Heart right ventricle (tissue), 16 donors: Measurements from ENCODE around the gene DUS2. TPM values are rescaled to one million over a fixed set of nuclear protein-coding genes. Genes with fewer than 3 reads are reported as not detected.
"Not testable (repeated sequence)": the region's sequence is repeated elsewhere in the genome, so short reads cannot be mapped to it uniquely, and the experiment has no call there.

Experiments used
- ATAC-seq, 8 donors: fragments of 200-7000 bp; cut with Tn5 transposase; one replicate each; pipeline ENCODE4 v1.9.1; 2020; ENCODE audit warnings: mild to moderate bottlenecking in 8 of 8, moderate library complexity in 8 of 8, moderate number of reproducible peaks in 1 of 8
- DNase-seq, 2 donors: peaks; one replicate each; pipeline ENCODE4 v3.0.0-alpha.2; 2020
- H3K27ac ChIP-seq, 10 donors: fragments of 200-600 bp; sonication (generic) in 2 of 10; one replicate each; pipeline versions ENCODE4 v1.5.0 to v1.8.0; 2020 to 2022; ENCODE audit warnings: mild to moderate bottlenecking in 3 of 10
- H3K27me3 ChIP-seq, 7 donors: fragments of 200-600 bp; one replicate each; pipeline ENCODE4 v1.8.0; 2021 to 2022; ENCODE audit warnings: mild to moderate bottlenecking in 2 of 7
- H3K36me3 ChIP-seq, 9 donors: fragments of 200-600 bp; sonication (generic) in 1 of 9; one replicate each; pipeline versions ENCODE4 v1.5.0 to v1.8.0; 2020 to 2022; ENCODE audit warnings: mild to moderate bottlenecking in 2 of 9
- H3K4me1 ChIP-seq, 9 donors: fragments of 200-600 bp; sonication (generic) in 1 of 9; one replicate each; pipeline versions ENCODE4 v1.5.0 to v1.8.0; 2020 to 2022; ENCODE audit warnings: mild to moderate bottlenecking in 4 of 9
- H3K4me3 ChIP-seq, 10 donors: fragments of 200-600 bp; sonication (generic) in 2 of 10; one replicate each; pipeline versions ENCODE4 v1.5.0 to v1.8.0; 2020 to 2022; ENCODE audit warnings: mild to moderate bottlenecking in 7 of 10, moderate library complexity in 2 of 10
- H3K9me3 ChIP-seq, 11 donors: fragments of 200-600 bp in 10 of 11; sonication (generic) in 2 of 11; one replicate each; pipeline versions ENCODE4 v1.5.0 to v1.8.0; 2013 to 2022; ENCODE audit warnings: mild to moderate bottlenecking in 2 of 11, control low read depth in 1 of 11, moderate library complexity in 1 of 11
- CTCF ChIP-seq, 9 donors: fragments of 200-600 bp; sonication (generic) in 2 of 9; IDR thresholded peaks; one replicate each; pipeline versions ENCODE4 v1.5.0 to v1.8.0; 2021 to 2022; ENCODE audit warnings: antibody characterized with exemption in 9 of 9, mild to moderate bottlenecking in 5 of 9, moderate library complexity in 1 of 9
- WGBS, 2 donors: extraction: QIAGEN DNeasy Blood & Tissue Kit; methylation state at CpG; one replicate each; pipeline ENCODE4 v1.1.7; 2013; ENCODE audit warnings: inconsistent platforms in 1 of 2; 5-methylcytosine and 5-hydroxymethylcytosine counted together
- intact Hi-C, 10 donors: fragments of 100-400 bp; cut with DNase I; formaldehyde crosslinking; loops; one replicate each; pipeline versions ENCODE4 v1.11.1 to v1.14.2; 2022
- polyA plus RNA-seq, 2 donors: library from polyadenylated mRNA; stranded (reverse); fragments of 200-250 nt; gene quantifications; one replicate each; pipeline ENCODE4 v1.2.3, GENCODE V29; 2013
- total RNA-seq, 10 donors: library from RNA; stranded (reverse); fragmentation: NEBNext Ultra II Directional in 3 of 10; extraction: Animal tissue kit (Norgen Biotek cat#: 25700) in 3 of 10; gene quantifications; one replicate each; pipeline versions ENCODE4 v1.2.1 to v1.2.4, GENCODE V29; 2021 to 2023
- donor health status: Arrhythmogenic right ventricular cardiomyopathy.
- donor health status: ischemic (EF 13 %, LVEDD 7.1; RV severe dilation, severe dysfunction).
- donor health status: healthy with polysubstance abuse.
- donor health status: DM: no; HTN: yes; CAD: no.
- donor health status: DM: no; HTN: no; CAD: no.
- donor health status: ischemic (EF 25% LVEDD 6.9; RV normal size, moderate dysfunction).
- donor health status: ischemic (EF 25% LVEDD 5.7; RV mildly dilated, moderate dysfunction).
- donor health status: healthy.
- donor health status: DM: yes; HTN: yes; CAD: no.
- donor health status: Ischemic cardiomyopathy.
- donor health status: ischemic (EF 35%, LVEDD 5.7; RV mildly dilated, moderate dysfunction).
- donor health status: nonischemic (EF 11% LVEDD 7.7; RV severe dilation, severe dysfunction).
- donor health status: DM: yes; HTN: yes; CAD: no.
- donor health status: PGD.
- donor health status: ischemic (EF 29% LVEDD 5.4; RV normal size, mild dysfunction).
- donor health status: nonischemic (EF 23%, LVEDD 6.1; RV moderate dilation, normal function).

The DUS2 gene
- total and polyA plus RNA-seq, 12 donors, result 4.2 to 13.1 (median 7.2) TPM

DNA sequence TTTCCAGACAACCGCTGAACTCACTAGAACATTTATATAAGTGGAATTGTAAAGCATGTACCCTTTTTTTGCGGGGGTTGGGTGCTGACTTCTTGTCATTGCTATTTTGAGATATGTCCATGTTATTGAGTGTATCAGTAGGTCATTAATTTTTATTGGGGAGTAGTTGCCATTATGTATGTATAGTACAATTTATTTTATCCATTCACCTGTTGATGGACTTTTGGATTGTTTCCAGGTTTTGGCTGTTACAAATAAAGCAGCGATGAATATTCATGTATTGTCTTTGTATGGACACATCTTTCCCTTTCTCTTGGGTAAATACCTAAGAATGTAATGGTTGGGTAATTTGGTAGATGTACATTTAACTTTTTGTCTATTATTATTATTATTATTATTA lies 74.8 kb downstream of the DUS2 start:
- DNase-seq (no peak), ATAC-seq (no peak)
- peaks cover 0 to 48% (median 22%) of the 10 kb centered on the region in 9 donors for H3K4me1 ChIP-seq
- 91 to 92% methylated on average over 3 of the region's 3 CpGs for WGBS, 2 donors
- no peaks in the 10 kb centered on the region for H3K27me3 ChIP-seq
- H3K27ac ChIP-seq, result no peak overlapping the region
- no peaks in the 10 kb centered on the region for H3K9me3 ChIP-seq
- intact Hi-C loops, result loop anchor here in 3 of 10 donors (10.0 kb wide), 3 partner anchors 47 to 127 kb away; no protein-coding TSS in a partner anchor
- H3K4me3 ChIP-seq, result no peak overlapping the region
- peaks cover 0 to 7% (median 0%) of the 10 kb centered on the region in 9 donors for H3K36me3 ChIP-seq
- TF ChIP-seq CTCF (IDR thresholded peaks at IDR 0.05), result no peak

- Histone ChIP-seq H3K36me3 (peaks cover 0 to 7% (median 0%) of the 10 kb centered on the region in 9 donors), H3K4me1 (peaks cover 0 to 39% (median 6%) of the 10 kb centered on the region in 9 donors), H3K27ac (no peak overlapping the region)
Observed at GRCh38 chr16:68100488-68100887, 77.4 kb downstream of the DUS2 start.

DNA sequence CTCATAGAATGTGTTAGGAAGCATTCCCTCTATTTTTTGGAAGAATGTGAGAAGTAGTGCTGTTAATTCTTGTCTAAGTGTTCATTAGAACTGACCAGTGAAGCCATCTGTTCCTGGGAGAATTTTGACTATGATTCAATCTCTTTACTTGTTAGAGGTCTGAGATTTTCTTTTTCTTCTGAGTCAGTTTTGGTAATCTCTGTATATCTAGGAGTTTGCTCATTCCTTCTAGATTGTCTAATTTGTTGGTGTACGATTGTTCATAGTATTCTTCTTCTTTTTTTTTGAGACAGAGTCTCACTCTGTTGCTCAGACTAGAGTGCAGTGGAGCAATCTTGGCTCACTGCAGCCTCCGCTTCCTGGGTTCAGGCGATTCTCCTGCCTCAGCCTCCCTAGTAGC lies 82.5 kb downstream of the DUS2 start:
- Histone ChIP-seq H3K9me3 (peaks cover 0 to 44% (median 15%) of the 10 kb centered on the region in 11 donors), H3K4me3 (no peak overlapping the region), H3K4me1 (peaks cover 0 to 17% (median 0%) of the 10 kb centered on the region in 9 donors), H3K27me3 (no peaks in the 10 kb centered on the region), H3K27ac (no peak overlapping the region), H3K36me3 (no peaks in the 10 kb centered on the region)
- TF ChIP-seq CTCF (IDR thresholded peaks at IDR 0.05), result no peak
- 95 to 97% methylated on average over 3 of the region's 3 CpGs for WGBS, 2 donors
- DNase-seq (no peak), ATAC-seq (no peak)
- intact Hi-C loops, result no loop called here

More at GRCh38 chr16:68100488-68100887, 77.4 kb downstream of the DUS2 start:
- H3K4me3 ChIP-seq, result no peak overlapping the region
- WGBS, 2 donors, result 90 to 91% methylated on average over 4 of the region's 4 CpGs
- intact Hi-C loops, result no loop called here
- H3K9me3 ChIP-seq, result peaks cover 0 to 11% (median 0%) of the 10 kb centered on the region in 11 donors
- no peak for ATAC-seq
- H3K27me3 ChIP-seq, result no peaks in the 10 kb centered on the region
- TF ChIP-seq CTCF (IDR thresholded peaks at IDR 0.05), result no peak
- no peak for DNase-seq

DNA sequence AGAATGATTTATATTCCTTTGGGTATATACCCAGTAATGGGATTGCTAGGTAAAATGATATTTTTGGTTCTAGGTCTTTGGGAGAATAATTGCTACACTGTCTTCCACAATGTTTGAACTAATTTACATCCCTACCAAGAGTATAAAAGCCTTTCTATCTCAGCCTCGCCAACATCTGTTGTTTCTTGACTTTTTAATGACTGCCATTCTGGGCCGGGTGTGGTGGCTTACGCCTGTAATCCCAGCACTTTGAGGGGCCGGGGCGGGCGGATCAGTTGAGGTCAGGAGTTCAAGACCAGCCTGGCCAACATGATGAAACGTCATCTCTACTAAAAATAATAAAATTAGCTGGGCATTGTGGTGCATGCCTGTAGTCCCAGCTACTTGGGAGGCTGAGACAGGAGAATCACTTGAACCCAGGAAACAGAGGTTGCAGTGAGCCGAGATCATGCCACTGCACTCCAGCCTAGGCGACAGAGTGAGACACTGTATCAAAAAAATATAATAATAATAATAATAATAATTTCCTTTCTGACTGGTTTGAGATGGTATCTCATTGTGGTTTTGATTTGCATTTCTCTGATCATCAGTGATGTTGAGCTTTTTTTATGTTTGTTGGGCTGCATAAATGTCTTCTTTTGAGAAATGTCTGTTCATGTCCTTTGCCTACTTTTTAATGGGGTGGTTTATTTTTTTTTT lies 84.3 kb downstream of the DUS2 start:
- H3K27me3 ChIP-seq, H3K36me3 ChIP-seq, DNase-seq, ATAC-seq, H3K27ac ChIP-seq, intact Hi-C loops, H3K4me3 ChIP-seq: not testable (repeated sequence)
- Histone ChIP-seq H3K9me3 (peaks cover 0 to 57% (median 28%) of the 10 kb centered on the region in 11 donors), H3K4me1 (peaks cover 0 to 17% (median 0%) of the 10 kb centered on the region in 9 donors)
- 91 to 93% methylated on average over 9 of the region's 9 CpGs for WGBS, 2 donors

DNA sequence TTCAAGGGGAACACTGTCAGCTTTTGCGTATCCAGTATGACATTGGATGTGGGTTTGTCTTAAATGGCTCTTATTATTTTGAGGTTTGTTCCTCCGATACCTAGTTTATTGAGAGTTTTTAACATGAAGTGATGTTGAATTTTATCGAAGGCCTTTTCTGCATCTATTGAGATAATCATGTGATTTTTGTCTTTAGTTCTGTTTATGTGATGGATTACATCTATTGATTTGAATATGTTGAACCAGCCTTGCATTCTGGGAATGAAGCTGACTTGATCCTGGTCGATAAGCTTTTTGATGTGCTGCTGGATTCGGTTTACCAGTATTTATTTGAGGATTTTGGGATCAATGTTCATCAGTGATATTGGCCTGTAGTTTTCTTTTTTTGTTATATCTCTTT lies 86.1 kb downstream of the DUS2 start:
- WGBS, 2 donors, result 99% methylated on average over 5 of the region's 5 CpGs

GRCh38 chr16:68110611-68111010 lies 87.5 kb downstream of the DUS2 start:
- DNase-seq, ATAC-seq, H3K36me3 ChIP-seq, H3K4me3 ChIP-seq, intact Hi-C loops, H3K27ac ChIP-seq, H3K27me3 ChIP-seq: not testable (repeated sequence)
- Histone ChIP-seq H3K4me1 (peaks cover 0 to 25% (median 0%) of the 10 kb centered on the region in 9 donors), H3K9me3 (peaks cover 0 to 46% (median 28%) of the 10 kb centered on the region in 11 donors)
- 98 to 99% methylated on average over 2 of the region's 2 CpGs for WGBS, 2 donors

More for the DNA sequence above, 86.1 kb downstream of the DUS2 start:
- Histone ChIP-seq H3K4me1 (peaks cover 0 to 12% (median 0%) of the 10 kb centered on the region in 9 donors), H3K9me3 (peaks cover 0 to 57% (median 28%) of the 10 kb centered on the region in 11 donors)
- intact Hi-C loops, result loop anchor here in 1 of 10 donors (2.0 kb wide), 1 partner anchor 60 kb away; no protein-coding TSS in a partner anchor
- H3K27ac ChIP-seq, H3K36me3 ChIP-seq, H3K27me3 ChIP-seq, ATAC-seq, H3K4me3 ChIP-seq, DNase-seq: not testable (repeated sequence)
